ENCODE measurements around the gene CADPS.

Gene CADPS

DNA sequence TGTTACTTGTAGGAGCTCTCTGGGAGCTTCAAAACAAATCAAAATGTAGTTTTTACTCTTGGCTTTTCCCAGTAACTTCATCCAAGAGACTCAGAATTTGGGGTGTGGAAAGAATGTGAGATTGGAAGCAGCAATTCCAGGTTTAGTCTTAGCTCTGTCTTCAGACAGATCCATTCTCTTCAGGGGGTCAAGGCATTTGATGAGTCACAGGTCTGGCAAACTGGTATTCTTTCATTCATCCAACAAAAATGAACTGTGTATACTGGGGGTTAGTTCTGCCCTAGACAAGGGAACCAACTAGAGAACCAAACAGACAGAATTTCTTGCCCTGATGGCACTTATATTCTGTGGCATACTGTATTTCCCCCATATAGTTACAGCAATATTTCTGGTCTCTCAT is 36.3 kb upstream of the CADPS start:
- no peak for DNase-seq (ENCODE audit: extremely low read depth, low read depth)

DNA sequence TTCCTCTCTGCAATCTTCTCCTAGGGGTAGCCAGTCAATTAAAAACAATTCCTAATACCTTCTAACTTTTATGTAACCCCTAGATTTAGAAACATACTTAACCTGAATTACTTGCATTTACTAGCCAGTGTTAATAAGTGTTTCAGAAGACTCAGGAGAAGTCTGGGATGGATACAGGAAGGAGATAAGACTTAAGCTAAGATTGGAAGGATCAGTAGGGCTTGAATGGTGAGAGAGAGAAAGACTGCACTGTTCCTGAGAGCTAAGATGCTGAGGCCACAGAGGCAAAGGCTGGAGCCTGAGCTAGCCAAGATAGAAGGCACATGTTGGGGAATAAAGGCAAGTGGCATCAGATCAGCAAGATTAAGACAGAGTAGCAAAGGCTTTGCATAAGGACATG is 30.1 kb upstream of the CADPS start:
- TF ChIP-seq, protein P1, sequence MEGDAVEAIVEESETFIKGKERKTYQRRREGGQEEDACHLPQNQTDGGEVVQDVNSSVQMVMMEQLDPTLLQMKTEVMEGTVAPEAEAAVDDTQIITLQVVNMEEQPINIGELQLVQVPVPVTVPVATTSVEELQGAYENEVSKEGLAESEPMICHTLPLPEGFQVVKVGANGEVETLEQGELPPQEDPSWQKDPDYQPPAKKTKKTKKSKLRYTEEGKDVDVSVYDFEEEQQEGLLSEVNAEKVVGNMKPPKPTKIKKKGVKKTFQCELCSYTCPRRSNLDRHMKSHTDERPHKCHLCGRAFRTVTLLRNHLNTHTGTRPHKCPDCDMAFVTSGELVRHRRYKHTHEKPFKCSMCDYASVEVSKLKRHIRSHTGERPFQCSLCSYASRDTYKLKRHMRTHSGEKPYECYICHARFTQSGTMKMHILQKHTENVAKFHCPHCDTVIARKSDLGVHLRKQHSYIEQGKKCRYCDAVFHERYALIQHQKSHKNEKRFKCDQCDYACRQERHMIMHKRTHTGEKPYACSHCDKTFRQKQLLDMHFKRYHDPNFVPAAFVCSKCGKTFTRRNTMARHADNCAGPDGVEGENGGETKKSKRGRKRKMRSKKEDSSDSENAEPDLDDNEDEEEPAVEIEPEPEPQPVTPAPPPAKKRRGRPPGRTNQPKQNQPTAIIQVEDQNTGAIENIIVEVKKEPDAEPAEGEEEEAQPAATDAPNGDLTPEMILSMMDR (IDR thresholded peaks at IDR 0.05; ENCODE audit: low read depth, low read length) = no peak
- DNase-seq (ENCODE audit: extremely low read depth, low read depth) = no peak

More for the DNA sequence above, 36.3 kb upstream of the CADPS start:
- TF ChIP-seq, protein P1 (IDR thresholded peaks at IDR 0.05; ENCODE audit: low read depth, low read length) = no peak

DNA sequence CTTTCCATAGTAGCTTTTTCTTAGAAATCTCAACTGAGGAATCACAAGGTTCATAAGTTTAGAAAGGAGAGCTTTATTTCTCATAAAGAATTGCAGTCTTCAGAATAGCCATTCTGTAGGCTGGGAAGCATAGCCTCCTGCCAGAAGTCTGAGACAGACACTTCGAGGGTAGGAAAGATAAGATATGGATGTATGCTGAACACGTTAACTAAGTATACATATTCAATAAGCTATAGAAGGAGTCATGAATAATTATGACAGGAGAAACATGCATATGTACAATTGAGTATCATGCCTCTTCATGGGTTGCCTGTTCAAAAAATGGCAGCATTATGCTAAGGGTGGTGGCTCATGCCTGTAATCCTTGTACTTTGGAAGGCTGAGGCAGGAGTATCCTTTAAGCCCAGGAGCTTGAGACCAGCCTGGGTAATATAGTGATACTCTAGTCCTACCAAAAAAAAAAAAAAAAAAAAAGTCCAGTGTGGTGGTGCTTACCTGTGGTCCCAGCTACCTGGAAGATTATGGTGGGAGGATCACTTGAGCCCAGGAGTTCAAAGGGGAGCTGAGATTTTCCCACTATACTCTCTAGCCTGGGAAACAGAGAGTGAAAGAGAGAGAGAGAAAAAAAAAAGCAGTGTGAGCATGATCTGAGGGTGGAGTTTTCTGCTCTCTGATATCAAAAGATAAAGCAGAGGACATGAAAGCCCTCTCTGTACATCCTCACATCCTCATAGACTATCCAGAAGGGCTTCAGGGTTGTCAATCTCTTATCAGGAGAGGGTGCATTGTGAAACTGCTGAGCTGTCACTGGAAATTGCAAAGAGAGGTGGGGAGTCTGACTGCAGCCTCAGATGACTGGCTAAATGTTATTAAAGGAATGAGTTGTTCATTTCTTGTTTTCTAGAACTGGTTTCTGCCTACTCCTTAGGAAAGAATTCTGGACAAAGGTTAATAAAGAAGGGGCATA is 23.6 kb upstream of the CADPS start:
- TF ChIP-seq, protein P1 (IDR thresholded peaks at IDR 0.05; ENCODE audit: low read depth, low read length) = no peak
- no peak for DNase-seq (ENCODE audit: extremely low read depth, low read depth)

DNA sequence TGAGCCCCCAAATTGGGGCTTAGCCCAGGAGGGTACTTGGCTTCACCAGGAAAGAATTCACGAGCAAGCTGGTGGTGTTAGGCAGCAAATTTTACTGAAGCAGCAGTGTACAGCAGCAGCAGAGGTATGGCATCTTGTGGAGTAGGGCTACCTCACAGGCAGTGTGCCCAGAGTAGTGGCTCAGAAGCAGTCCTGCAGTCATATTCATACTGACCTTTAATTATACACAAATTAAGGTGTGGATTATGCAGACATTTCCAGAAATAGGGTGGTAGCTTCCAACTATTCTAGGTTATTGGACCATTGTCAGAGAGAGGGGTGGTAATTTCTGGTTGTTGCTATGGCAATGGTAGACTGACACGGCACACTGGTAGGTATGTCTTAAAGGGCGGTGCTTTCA is 20.7 kb upstream of the CADPS start:
- TF ChIP-seq, protein P1 (IDR thresholded peaks at IDR 0.05; ENCODE audit: low read depth, low read length) = no peak

DNA sequence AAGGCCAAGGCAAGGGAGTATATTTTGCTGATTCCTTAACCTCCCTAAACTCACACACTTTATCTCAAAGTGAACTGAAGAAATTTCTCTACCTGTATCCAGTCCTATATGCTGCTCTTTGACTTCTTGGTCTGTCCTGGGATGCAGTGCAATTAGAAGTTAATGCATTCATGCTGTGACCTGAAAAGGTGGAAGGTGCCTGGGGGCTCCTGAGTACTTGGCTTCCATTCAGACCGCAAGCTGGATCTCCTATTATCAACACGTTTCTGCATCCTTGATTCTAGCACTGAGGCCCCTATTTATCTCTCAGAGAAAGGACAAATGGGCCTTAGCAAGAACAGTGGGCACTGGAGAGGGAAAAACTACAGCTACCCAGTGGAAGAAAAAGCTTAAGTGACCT is 17.7 kb upstream of the CADPS start:
- TF ChIP-seq, protein P1 (IDR thresholded peaks at IDR 0.05; ENCODE audit: low read depth, low read length) = no peak
- no peak for DNase-seq (ENCODE audit: extremely low read depth, low read depth)

More for the DNA sequence above, 20.7 kb upstream of the CADPS start:
- DNase-seq (ENCODE audit: extremely low read depth, low read depth) = no peak

DNA sequence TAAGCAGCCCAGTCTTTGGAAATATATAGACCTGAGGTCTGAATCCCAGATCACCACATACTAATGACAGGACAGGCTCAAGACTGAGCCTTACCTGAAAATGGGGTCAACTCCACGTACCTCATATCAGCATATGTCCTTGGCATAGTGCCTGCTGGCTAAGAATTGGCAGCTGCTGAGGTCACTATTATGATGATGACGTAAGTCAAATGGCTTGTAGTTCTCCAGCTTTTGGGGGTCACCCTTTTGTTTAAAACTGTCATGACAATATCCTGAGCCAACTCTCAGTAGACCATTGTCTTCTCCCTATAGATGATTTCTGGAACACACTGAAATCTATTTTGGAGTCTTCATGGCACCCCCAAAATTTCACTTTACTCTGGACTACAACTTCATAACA is 16.8 kb upstream of the CADPS start:
- TF ChIP-seq, protein P1 (IDR thresholded peaks at IDR 0.05; ENCODE audit: low read depth, low read length) = no peak
- no peak for DNase-seq (ENCODE audit: extremely low read depth, low read depth)

DNA sequence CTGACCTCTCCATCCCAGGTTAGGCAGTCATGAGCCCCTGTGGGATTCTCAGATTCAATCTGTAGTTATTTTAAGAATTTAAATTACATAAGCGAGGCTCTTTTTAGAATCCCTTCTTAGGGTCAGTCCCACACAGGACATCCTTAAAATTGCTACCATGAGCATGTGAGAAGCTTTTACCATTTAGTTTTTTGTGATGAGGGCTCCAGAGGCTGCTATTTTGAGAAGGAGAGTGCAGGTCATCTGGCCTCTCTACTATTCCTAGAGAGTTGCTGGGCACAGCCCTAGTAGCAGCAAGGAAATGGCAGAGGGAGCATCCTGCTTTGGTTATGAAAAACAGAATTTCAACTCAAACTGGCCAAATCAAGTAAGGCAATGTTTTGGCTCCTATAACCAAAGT is 13.6 kb upstream of the CADPS start:
- no peak for DNase-seq (ENCODE audit: extremely low read depth, low read depth)
- TF ChIP-seq, protein P1 (IDR thresholded peaks at IDR 0.05; ENCODE audit: low read depth, low read length) = no peak
